ENCODE results near the gene FNDC3B. TPM values are rescaled to one million over a fixed set of nuclear protein-coding genes. Genes with fewer than 3 reads are reported as not detected.

The FNDC3B gene
- total RNA-seq, 2 experiments from 2014 or later = 9.2 to 13.5 TPM

DNA sequence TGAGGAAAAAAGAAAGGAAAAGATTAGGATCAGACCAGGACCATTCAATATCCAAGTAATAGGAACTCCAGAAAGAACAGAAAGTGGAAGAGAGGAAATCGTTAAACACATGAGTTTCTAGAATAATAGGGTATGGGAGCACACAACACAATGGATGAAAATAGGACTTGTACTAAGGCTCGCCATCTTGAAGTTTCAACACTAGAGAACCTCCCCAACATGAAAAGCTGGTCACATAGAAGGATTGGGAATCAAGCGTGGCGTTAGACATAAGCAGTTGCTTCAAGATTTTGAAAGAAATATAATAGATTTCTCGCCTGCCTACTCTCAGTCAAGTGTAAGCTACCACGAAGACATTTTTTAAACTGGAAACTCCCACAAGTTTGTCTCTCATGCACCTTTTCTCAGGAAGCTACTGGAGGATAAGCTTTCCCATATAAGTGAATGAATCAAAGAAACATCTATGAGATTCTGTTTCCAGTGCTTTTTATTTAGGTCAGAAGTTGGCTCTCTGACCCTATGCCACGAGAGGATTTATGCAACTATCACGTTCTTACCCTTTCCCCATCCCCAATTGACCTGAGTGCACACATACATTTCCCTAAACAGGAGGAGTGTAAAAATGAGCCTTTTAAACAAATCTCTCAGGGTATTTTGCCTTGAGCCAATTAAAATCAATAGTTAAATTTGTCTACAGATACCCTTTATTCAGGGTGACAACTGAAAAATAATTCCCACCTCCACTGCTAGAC is 363.7 kb downstream of the FNDC3B start:
- no peak overlapping the region for H3K27ac Mint-ChIP-seq
- DNase-seq = no peak
- peaks cover 11% of the 10 kb centered on the region for H3K9me3 Mint-ChIP-seq
- intact Hi-C loops (cut with micrococcal nuclease) = no loop called here
- no peaks in the 10 kb centered on the region for H3K27me3 Mint-ChIP-seq (ENCODE audit: low read depth)
- peaks cover 15% of the 10 kb centered on the region for H3K36me3 Mint-ChIP-seq (ENCODE audit: low read depth)
- H3K4me1 Mint-ChIP-seq (ENCODE audit: low read depth) = no peaks in the 10 kb centered on the region
- no peak overlapping the region for H3K4me3 Mint-ChIP-seq
- CTCF ChIA-PET = interaction anchor here (0.6 kb wide), 1 partner anchor 1010 kb away, joined by 6 read pairs; no protein-coding TSS in a partner anchor

DNA sequence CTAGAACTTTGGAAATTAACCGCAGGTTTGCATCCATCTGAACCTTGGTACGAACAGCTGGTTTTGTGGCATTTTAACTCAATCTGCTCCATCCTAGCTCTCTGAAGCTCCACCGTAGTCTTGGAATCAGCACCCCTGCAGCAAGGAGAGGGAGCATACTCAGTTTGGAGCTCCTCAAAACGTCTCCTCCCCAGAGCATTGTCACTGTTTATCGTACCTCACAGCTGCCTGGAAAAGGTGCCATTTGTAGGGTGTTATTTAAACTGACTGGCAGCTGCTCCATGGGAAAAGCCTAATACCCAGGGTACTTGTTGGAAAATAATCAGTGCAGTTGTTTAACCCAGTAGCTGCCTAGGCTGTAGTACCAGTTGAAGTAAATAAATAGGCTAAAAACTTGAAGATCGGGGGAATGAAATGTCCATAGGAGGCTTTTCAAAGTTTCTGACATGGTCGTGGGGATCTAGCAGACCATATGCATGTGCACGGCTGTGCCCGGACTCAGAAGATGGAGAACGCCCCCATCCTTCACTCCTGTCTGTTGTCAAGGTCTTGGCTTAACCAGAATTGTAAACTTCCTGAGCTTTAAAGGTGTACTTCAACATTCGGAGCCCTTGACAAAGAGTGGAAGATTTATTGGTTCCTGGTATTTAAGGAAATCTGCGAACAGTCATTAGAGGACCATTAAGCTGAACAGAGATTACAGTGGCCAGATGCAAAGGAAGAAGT is 365.0 kb downstream of the FNDC3B start:
- Mint-ChIP-seq H3K36me3 (ENCODE audit: low read depth) (peaks cover 12% of the 10 kb centered on the region), H3K27me3 (ENCODE audit: low read depth) (no peaks in the 10 kb centered on the region), H3K4me3 (no peak overlapping the region), H3K4me1 (ENCODE audit: low read depth) (no peaks in the 10 kb centered on the region), H3K9me3 (peaks cover 11% of the 10 kb centered on the region), H3K27ac (no peak overlapping the region)
- intact Hi-C loops (cut with micrococcal nuclease) = no loop called here
- CTCF ChIA-PET = no interaction called here
- DNase-seq = no peak

DNA sequence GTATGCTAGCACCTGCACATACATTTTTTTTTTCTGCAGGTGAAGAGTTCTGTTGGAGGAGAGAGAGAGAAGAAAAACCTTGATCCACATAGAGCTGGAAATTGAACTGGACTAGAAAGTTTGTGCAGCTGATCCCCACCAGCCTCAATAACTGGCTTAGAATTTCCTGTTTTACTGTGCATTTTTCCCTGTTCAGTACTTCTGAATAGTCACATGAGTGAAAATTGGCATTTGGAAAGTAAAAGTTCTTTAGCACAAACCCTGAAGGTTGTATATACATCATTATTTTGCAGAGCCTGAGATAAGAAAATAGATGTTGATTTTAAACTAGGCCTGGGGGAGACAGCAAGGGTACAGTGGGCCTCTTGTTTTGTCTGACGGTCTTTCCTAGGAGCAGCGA is 366.5 kb downstream of the FNDC3B start:
- H3K27me3 Mint-ChIP-seq (ENCODE audit: low read depth) = no peaks in the 10 kb centered on the region
- H3K4me1 Mint-ChIP-seq (ENCODE audit: low read depth) = no peaks in the 10 kb centered on the region
- H3K4me3 Mint-ChIP-seq = no peak overlapping the region
- CTCF ChIA-PET = interaction anchor here (0.6 kb wide), 1 partner anchor 55 kb away, joined by 3 read pairs; no protein-coding TSS in a partner anchor
- intact Hi-C loops (cut with micrococcal nuclease) = no loop called here
- peaks cover 10% of the 10 kb centered on the region for H3K36me3 Mint-ChIP-seq (ENCODE audit: low read depth)
- peaks cover 11% of the 10 kb centered on the region for H3K9me3 Mint-ChIP-seq
- no peak for DNase-seq
- H3K27ac Mint-ChIP-seq = no peak overlapping the region

- CTCF ChIA-PET = interaction anchor here (0.6 to 0.7 kb wide), 2 partner anchors 212 to 261 kb away, joined by 3 to 5 read pairs; no protein-coding TSS in a partner anchor
- peaks cover 4% of the 10 kb centered on the region for H3K9me3 Mint-ChIP-seq
Measured at GRCh38 chr3:172407872-172408271, 368.5 kb downstream of the FNDC3B start.

DNA sequence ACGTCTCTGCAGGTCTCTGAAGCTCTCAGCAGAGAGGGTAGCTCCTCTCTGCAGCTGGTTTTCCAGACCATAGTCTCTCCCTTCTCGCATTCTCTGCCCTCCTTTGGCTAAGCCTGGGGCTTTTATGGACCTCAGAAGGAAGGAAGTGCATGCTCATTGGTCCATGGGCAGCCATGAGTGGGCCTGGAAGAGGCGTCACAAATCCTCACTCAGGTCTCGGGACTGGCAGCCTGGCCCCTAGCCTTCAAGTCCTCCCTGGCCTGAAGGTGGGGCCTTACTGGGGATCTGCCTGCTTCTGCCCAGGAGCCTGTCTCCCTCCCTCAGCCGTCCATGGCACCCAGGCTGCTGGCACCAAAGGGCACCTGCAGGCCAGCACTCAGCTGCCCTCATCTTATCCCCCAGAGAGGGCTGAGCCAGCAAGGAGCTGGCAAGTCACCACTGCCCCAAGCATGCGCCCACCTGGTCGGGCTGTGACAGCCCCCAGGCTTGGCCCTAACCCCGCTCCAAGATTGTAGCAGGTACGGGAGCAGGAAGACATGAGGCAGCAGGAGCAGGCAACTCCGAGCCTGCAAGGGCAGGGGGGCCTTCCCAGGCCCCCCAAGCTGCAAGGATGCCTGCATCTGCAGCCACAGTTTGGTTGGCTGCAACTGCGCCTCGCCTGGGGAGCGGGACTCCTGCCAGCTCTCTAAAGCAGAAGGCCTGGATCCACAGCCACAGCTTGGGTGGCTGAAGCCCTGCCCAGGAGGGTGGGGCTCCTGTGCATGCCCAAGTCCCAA is 371.5 kb downstream of the FNDC3B start:
- no peak for DNase-seq
- Mint-ChIP-seq H3K9me3 (no peaks in the 10 kb centered on the region), H3K4me3 (no peak overlapping the region), H3K4me1 (ENCODE audit: low read depth) (no peaks in the 10 kb centered on the region), H3K27ac (no peak overlapping the region), H3K27me3 (ENCODE audit: low read depth) (peaks cover 9% of the 10 kb centered on the region), H3K36me3 (ENCODE audit: low read depth) (no peaks in the 10 kb centered on the region)
- intact Hi-C loops (cut with micrococcal nuclease) = no loop called here
- CTCF ChIA-PET = interaction anchor here (0.7 to 1.1 kb wide), 2 partner anchors 51 to 375 kb away, joined by 3 to 4 read pairs; no protein-coding TSS in a partner anchor

More at GRCh38 chr3:172407872-172408271, 368.5 kb downstream of the FNDC3B start:
- no peak for DNase-seq
- H3K27ac Mint-ChIP-seq = no peak overlapping the region
- no peak overlapping the region for H3K4me3 Mint-ChIP-seq
- peaks cover 2% of the 10 kb centered on the region for H3K27me3 Mint-ChIP-seq (ENCODE audit: low read depth)
- H3K36me3 Mint-ChIP-seq (ENCODE audit: low read depth) = no peaks in the 10 kb centered on the region
- intact Hi-C loops (cut with micrococcal nuclease) = no loop called here
- no peaks in the 10 kb centered on the region for H3K4me1 Mint-ChIP-seq (ENCODE audit: low read depth)

GRCh38 chr3:172411478-172411947 is 372.1 kb downstream of the FNDC3B start:
- no peaks in the 10 kb centered on the region for H3K4me1 Mint-ChIP-seq (ENCODE audit: low read depth)
- CTCF ChIA-PET = interaction anchor here (1.1 kb wide), 1 partner anchor 376 kb away, joined by 4 read pairs; no protein-coding TSS in a partner anchor
- intact Hi-C loops (cut with micrococcal nuclease) = no loop called here
- H3K4me3 Mint-ChIP-seq = no peak overlapping the region
- DNase-seq = no peak
- H3K9me3 Mint-ChIP-seq = no peaks in the 10 kb centered on the region
- no peak overlapping the region for H3K27ac Mint-ChIP-seq
- H3K36me3 Mint-ChIP-seq (ENCODE audit: low read depth) = no peaks in the 10 kb centered on the region
- H3K27me3 Mint-ChIP-seq (ENCODE audit: low read depth) = peaks cover 12% of the 10 kb centered on the region

DNA sequence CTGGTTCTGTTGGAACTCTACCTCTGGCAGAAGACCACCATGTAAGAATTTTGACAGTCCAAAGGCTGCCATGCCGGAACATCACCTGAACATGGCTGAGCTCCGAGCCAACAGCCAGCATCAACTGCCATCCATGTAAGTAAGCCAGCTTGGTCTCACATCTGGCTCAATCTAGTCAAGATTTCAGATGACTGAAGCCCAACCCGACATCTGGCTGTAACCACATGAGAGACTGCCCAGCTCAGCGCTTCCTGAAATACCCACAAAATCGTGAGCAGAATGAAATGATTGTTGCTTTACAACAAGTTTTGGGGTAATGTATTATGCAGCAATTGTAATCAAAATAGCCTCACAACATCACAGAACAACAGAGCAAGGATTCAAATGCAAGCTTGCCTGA is 375.9 kb downstream of the FNDC3B start:
- Mint-ChIP-seq H3K4me3 (no peak overlapping the region), H3K27ac (no peak overlapping the region), H3K4me1 (ENCODE audit: low read depth) (no peaks in the 10 kb centered on the region), H3K36me3 (ENCODE audit: low read depth) (no peaks in the 10 kb centered on the region), H3K27me3 (ENCODE audit: low read depth) (peaks cover 31% of the 10 kb centered on the region), H3K9me3 (no peaks in the 10 kb centered on the region)
- no peak for DNase-seq
- CTCF ChIA-PET = interaction anchor here (0.6 kb wide), 1 partner anchor 1014 kb away, joined by 3 read pairs; no protein-coding TSS in a partner anchor
- intact Hi-C loops (cut with micrococcal nuclease) = no loop called here

DNA sequence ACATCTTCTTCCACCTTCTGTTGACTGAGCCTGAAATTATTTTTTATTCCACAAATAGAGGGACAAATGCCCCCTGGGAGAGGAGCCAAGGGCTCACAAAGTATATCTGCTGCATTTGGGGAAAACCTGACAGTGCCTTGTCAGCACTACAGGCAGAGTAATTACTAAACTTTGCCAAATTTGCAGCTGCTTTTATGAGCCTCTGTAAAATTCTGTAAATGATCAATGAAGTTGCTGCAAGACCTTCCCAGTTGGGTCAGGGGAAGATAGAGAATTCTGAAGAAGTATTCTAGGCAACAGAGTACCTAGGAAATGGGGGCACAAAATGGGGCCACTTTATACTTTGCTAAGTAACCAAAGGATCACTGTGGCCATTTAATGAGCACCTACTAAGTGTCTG is 398.3 kb downstream of the FNDC3B start:
- no peak overlapping the region for H3K4me3 Mint-ChIP-seq
- intact Hi-C loops (cut with micrococcal nuclease) = no loop called here
- H3K27ac Mint-ChIP-seq = no peak overlapping the region
- no peaks in the 10 kb centered on the region for H3K4me1 Mint-ChIP-seq (ENCODE audit: low read depth)
- peaks cover 17% of the 10 kb centered on the region for H3K27me3 Mint-ChIP-seq (ENCODE audit: low read depth)
- no peak for DNase-seq
- H3K36me3 Mint-ChIP-seq (ENCODE audit: low read depth) = no peaks in the 10 kb centered on the region
- CTCF ChIA-PET = no interaction called here
- peaks cover 8% of the 10 kb centered on the region for H3K9me3 Mint-ChIP-seq

DNA sequence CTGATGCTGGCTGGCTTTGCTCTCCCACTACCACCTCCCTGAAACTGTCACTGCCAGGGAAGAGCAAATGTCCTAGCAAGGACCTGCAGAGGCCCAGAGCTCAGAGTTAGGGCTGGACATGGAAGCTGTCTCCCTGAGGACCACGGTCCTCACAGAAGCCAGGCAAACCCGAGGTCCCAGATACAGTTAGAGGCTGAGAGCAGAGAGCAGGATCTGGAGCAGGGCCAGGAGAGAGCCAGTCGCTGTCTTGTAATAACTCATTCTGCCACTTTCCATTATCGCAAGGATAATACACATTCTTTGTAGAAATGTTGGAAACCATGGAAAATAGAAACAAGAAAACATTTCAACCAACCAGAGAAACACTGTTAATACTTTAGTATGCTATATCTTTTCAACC is 398.8 kb downstream of the FNDC3B start:
- Mint-ChIP-seq H3K9me3 (peaks cover 6% of the 10 kb centered on the region), H3K27me3 (ENCODE audit: low read depth) (peaks cover 17% of the 10 kb centered on the region), H3K4me1 (ENCODE audit: low read depth) (no peaks in the 10 kb centered on the region), H3K36me3 (ENCODE audit: low read depth) (no peaks in the 10 kb centered on the region), H3K27ac (no peak overlapping the region), H3K4me3 (no peak overlapping the region)
- intact Hi-C loops (cut with micrococcal nuclease) = no loop called here
- no peak for DNase-seq
- CTCF ChIA-PET = no interaction called here

DNA sequence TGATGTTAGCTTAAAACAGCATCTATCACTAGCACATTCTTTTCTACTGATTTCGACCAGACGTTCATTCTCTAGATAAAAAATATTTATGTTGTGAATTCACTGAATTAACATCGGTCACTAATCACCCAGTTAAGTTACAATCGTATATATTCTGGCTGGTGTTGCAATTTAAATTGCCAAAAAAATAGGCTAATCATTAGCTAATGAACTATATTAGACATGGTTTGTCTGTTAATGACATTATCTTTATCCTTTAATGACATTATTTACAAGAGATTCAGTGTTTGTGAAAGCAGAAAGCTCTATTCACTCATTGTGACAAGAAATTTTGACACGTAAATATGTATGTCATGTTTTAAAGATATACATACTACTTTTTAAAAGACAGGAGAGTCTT is 402.2 kb downstream of the FNDC3B start:
- Mint-ChIP-seq H3K27ac (no peak overlapping the region), H3K27me3 (ENCODE audit: low read depth) (peaks cover 34% of the 10 kb centered on the region), H3K4me1 (ENCODE audit: low read depth) (no peaks in the 10 kb centered on the region), H3K36me3 (ENCODE audit: low read depth) (no peaks in the 10 kb centered on the region), H3K4me3 (no peak overlapping the region), H3K9me3 (no peaks in the 10 kb centered on the region)
- DNase-seq = no peak
- intact Hi-C loops (cut with micrococcal nuclease) = no loop called here
- CTCF ChIA-PET = interaction anchor here (0.6 kb wide), 1 partner anchor 19 kb away, joined by 4 read pairs; no protein-coding TSS in a partner anchor

- intact Hi-C loops (cut with micrococcal nuclease) = no loop called here
- no peak overlapping the region for H3K27ac Mint-ChIP-seq
- peaks cover 44% of the 10 kb centered on the region for H3K27me3 Mint-ChIP-seq (ENCODE audit: low read depth)
- no peak overlapping the region for H3K4me3 Mint-ChIP-seq
- no peaks in the 10 kb centered on the region for H3K36me3 Mint-ChIP-seq (ENCODE audit: low read depth)
- CTCF ChIA-PET = no interaction called here
- no peaks in the 10 kb centered on the region for H3K9me3 Mint-ChIP-seq
- DNase-seq = no peak
- H3K4me1 Mint-ChIP-seq (ENCODE audit: low read depth) = peaks cover 6% of the 10 kb centered on the region
Measured at GRCh38 chr3:172442606-172443005, 403.2 kb downstream of the FNDC3B start.

DNA sequence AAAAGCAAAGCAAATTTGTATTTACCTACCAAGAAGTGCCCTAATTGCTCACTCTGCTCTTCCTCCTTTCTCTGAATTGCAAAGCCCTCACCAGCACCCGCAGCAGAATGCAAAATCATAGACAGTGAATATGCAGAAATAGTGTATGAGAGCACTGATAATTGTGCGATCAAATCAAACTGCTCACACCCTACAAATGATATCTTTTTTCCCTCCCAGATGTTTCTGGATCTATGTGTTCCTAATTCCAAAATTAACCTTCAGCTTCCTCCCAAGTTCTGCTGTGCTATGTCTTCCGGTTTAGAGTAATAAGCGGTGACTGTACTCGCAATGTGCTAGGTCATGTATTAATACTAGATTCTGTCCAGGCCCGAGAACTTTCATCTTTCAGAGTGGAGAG is 405.4 kb downstream of the FNDC3B start:
- CTCF ChIA-PET = interaction anchor here (0.7 to 1.5 kb wide), 3 partner anchors 14 to 17 kb away, joined by 3 to 4 read pairs (median 3); no protein-coding TSS in a partner anchor
- H3K36me3 Mint-ChIP-seq (ENCODE audit: low read depth) = peaks cover 1% of the 10 kb centered on the region
- intact Hi-C loops (cut with micrococcal nuclease) = no loop called here

More for the DNA sequence above, 405.4 kb downstream of the FNDC3B start:
- no peak overlapping the region for H3K4me3 Mint-ChIP-seq
- no peaks in the 10 kb centered on the region for H3K9me3 Mint-ChIP-seq
- DNase-seq = no peak
- H3K4me1 Mint-ChIP-seq (ENCODE audit: low read depth) = peaks cover 28% of the 10 kb centered on the region
- H3K27ac Mint-ChIP-seq = no peak overlapping the region
- peaks cover 63% of the 10 kb centered on the region for H3K27me3 Mint-ChIP-seq (ENCODE audit: low read depth)
